Testis (tissue), 2 donors: ENCODE data around the gene CYP26A1.

Experiments
- POLR2A ChIP-seq: fragments of 450-650 bp; IDR thresholded peaks from one replicate; pipeline ENCODE4 v1.6.1; 2017; ENCODE audit warnings: antibody characterized with exemption, mild to moderate bottlenecking, moderate library complexity
- TF ChIP-seq, protein P1 (sequence below), 3 experiments: fragments of 450-650 bp in 2 of 3; fragments of 200-600 bp in 1 of 3; sonication (generic) in 1 of 3; IDR thresholded peaks; one replicate each; pipeline ENCODE4 v1.5.1; 2016 to 2019; ENCODE audit warnings: antibody characterized with exemption in 3 of 3, mild to moderate bottlenecking in 2 of 3, moderate library complexity in 1 of 3

- TF ChIP-seq, protein P1, sequence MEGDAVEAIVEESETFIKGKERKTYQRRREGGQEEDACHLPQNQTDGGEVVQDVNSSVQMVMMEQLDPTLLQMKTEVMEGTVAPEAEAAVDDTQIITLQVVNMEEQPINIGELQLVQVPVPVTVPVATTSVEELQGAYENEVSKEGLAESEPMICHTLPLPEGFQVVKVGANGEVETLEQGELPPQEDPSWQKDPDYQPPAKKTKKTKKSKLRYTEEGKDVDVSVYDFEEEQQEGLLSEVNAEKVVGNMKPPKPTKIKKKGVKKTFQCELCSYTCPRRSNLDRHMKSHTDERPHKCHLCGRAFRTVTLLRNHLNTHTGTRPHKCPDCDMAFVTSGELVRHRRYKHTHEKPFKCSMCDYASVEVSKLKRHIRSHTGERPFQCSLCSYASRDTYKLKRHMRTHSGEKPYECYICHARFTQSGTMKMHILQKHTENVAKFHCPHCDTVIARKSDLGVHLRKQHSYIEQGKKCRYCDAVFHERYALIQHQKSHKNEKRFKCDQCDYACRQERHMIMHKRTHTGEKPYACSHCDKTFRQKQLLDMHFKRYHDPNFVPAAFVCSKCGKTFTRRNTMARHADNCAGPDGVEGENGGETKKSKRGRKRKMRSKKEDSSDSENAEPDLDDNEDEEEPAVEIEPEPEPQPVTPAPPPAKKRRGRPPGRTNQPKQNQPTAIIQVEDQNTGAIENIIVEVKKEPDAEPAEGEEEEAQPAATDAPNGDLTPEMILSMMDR (IDR thresholded peaks at IDR 0.05): no peak
- no peak for TF ChIP-seq POLR2A
Measured at GRCh38 chr10:93113042-93113441, 39.3 kb downstream of the CYP26A1 start.
